K562 (cell line): ENCODE data around the gene SGSH. TPM values are rescaled to one million over a fixed set of nuclear protein-coding genes. Genes with fewer than 3 reads are reported as not detected.
A peak's percentile ranks its signal among the peaks of the same experiment; 100 is the strongest.

Source experiments
- ATAC-seq: fragments of 200-7000 bp; cut with Tn5 transposase; 3 replicates; pipeline ENCODE4 v1.9.1; 2020; ENCODE audit warnings: moderate library complexity
- BruUV-seq: library from RNA; stranded (reverse); fragments of 400-500 nt; replicated peaks from 2 replicates; lab custom pipeline; 2021; lab: Mats Ljungman, UMichigan
- CTCF ChIA-PET: fragments of 300-600 bp; formaldehyde crosslinking; extraction: SDS; loops from one replicate; lab custom pipeline; 2021; ENCODE audit warnings: low intra/inter-chr PET ratio; lab: Yijun Ruan, JAX
- POLR2A ChIA-PET: fragments of 300-600, 350-650 bp; sonication (Branson Sonifier 250); formaldehyde crosslinking; extraction: SDS; loops from one replicate; lab custom pipeline; 2021; ENCODE audit warnings: antibody characterized with exemption, inconsistent platforms; lab: Yijun Ruan, JAX
- DNase-seq, 4 experiments: peaks; one replicate each; pipeline versions ENCODE4 v3.0.0 to v3.0.0-alpha.2; 2011 to 2018; ENCODE audit warnings: low spot score in 3 of 4, mixed read lengths in 3 of 4; ENCODE audit errors: extremely low read depth in 1 of 4
- FAIRE-seq: peaks from 2 replicates; lab custom pipeline; 2011; peaks lifted over from hg19 to GRCh38; lab: Jason Lieb, UNC
- H2AFZ ChIP-seq: 2 replicates; pipeline ENCODE4 v1.6.0; 2011; ENCODE audit warnings: low read depth, low read length, control low read depth, inconsistent platforms
- H3K27ac ChIP-seq: fragments of 200-600 bp; 3 replicates; pipeline ENCODE4 v1.8.0; 2011; ENCODE audit warnings: low read depth, mild to moderate bottlenecking, control low read depth, inconsistent platforms, low read length, moderate library complexity, mixed read lengths; ENCODE audit errors: extremely low read depth
- H3K27me3 ChIP-seq, 2 experiments: fragments of 300-600 bp in 1 of 2; 2 replicates in 1 of 2; 3 replicates in 1 of 2; pipeline versions ENCODE4 v1.6.0 to v1.8.0; 2011; ENCODE audit warnings: inconsistent platforms in 2 of 2, low read length in 2 of 2, mild to moderate bottlenecking in 1 of 2, mixed read lengths in 1 of 2, moderate library complexity in 1 of 2; ENCODE audit not compliant: control insufficient read depth in 2 of 2, insufficient read depth in 2 of 2
- H3K36me3 ChIP-seq: fragments of 300-600 bp; 3 replicates; pipeline ENCODE4 v1.8.0; 2011; ENCODE audit warnings: mild to moderate bottlenecking, low read length, inconsistent platforms; ENCODE audit not compliant: control insufficient read depth, insufficient read depth
- H3K4me1 ChIP-seq, 2 experiments: fragments of 200-600 bp in 1 of 2; replicated peaks in 1 of 2; 2 replicates in 1 of 2; 3 replicates in 1 of 2; pipeline versions ENCODE4 v1.5.1 to v1.8.0; 2011; ENCODE audit warnings: inconsistent platforms in 2 of 2, low read length in 2 of 2, mild to moderate bottlenecking in 1 of 2, mixed read lengths in 1 of 2, moderate library complexity in 1 of 2; ENCODE audit not compliant: control insufficient read depth in 2 of 2, insufficient read depth in 2 of 2
- H3K4me2 ChIP-seq: 2 replicates; pipeline ENCODE4 v1.6.1; 2011; ENCODE audit warnings: low read length, control low read depth, inconsistent platforms, mixed read lengths; ENCODE audit not compliant: insufficient read depth
- H3K4me3 ChIP-seq: fragments of 200-600 bp; sonication (generic), shearing (Covaris generic); 2 replicates; pipeline ENCODE4 v1.5.1; 2016; ENCODE audit warnings: control low read depth, inconsistent platforms
- H3K79me2 ChIP-seq: fragments of 200-600 bp; 3 replicates; pipeline ENCODE4 v1.8.0; 2011; ENCODE audit warnings: low read length, inconsistent platforms; ENCODE audit not compliant: control insufficient read depth, insufficient read depth
- H3K9ac ChIP-seq, 2 experiments: 2 replicates each; pipeline versions ENCODE4 v1.6.0 to v1.6.1; 2011; ENCODE audit warnings: low read depth in 2 of 2, low read length in 2 of 2, control low read depth in 1 of 2, inconsistent platforms in 1 of 2, mild to moderate bottlenecking in 1 of 2, mixed read lengths in 1 of 2; ENCODE audit not compliant: insufficient read depth in 1 of 2
- H3K9me1 ChIP-seq: one replicate; pipeline ENCODE4 v1.6.0; 2011; ENCODE audit warnings: inconsistent platforms, mild to moderate bottlenecking, low read length, moderate library complexity; ENCODE audit not compliant: control insufficient read depth, insufficient read depth
- H3K9me3 ChIP-seq: replicated peaks from 2 replicates; pipeline ENCODE4 v1.5.1; 2011; ENCODE audit warnings: low read depth, low read length, inconsistent platforms; ENCODE audit not compliant: control insufficient read depth, insufficient read depth
- H4K20me1 ChIP-seq: replicated peaks from 2 replicates; pipeline ENCODE4 v1.6.1; 2011; ENCODE audit warnings: low read length, inconsistent platforms, mixed read lengths; ENCODE audit not compliant: control insufficient read depth, insufficient read depth
- CEBPB ChIP-seq: fragments of 450-650 bp; IDR thresholded peaks from 2 replicates; pipeline ENCODE4 v1.6.1; 2016; ENCODE audit warnings: missing genetic modification characterization, missing compliant biosample characterization
- CHD4 ChIP-seq: fragments of 200-600 bp; sonication (generic); IDR thresholded peaks from 3 replicates; pipeline ENCODE4 v1.6.1; 2012; ENCODE audit warnings: low read depth, mild to moderate bottlenecking, mixed read lengths, low read length, inconsistent platforms; ENCODE audit not compliant: insufficient read depth, insufficient replicate concordance, poor library complexity, severe bottlenecking
- HDAC2 ChIP-seq: fragments of 450-650 bp; IDR thresholded peaks from 2 replicates; pipeline ENCODE4 v1.6.1; 2016; ENCODE audit warnings: mild to moderate bottlenecking
- HMGN3 ChIP-seq: IDR thresholded peaks from 2 replicates; pipeline ENCODE4 v1.6.1; 2011; ENCODE audit warnings: borderline replicate concordance, low read depth, mild to moderate bottlenecking, mixed read lengths, low read length; ENCODE audit not compliant: insufficient read length; ENCODE audit errors: extremely low read depth
- POLR3G ChIP-seq: IDR thresholded peaks from 2 replicates; pipeline ENCODE4 v1.6.1; 2011; ENCODE audit not compliant: insufficient read length, insufficient replicate concordance; ENCODE audit errors: extremely low read depth
- WGBS: fragments of 100-300 bp; shearing (Covaris generic); methylation state at CpG from one replicate; pipeline ENCODE4 v1.1.6; 2016; ENCODE audit warnings: low coverage, mixed read lengths; ENCODE audit not compliant: insufficient coverage; ENCODE audit errors: missing lambda C conversion rate; 5-methylcytosine and 5-hydroxymethylcytosine counted together
- in situ Hi-C: fragments of 300-500 bp; cut with MboI; formaldehyde crosslinking; loops from 4 replicates; pipeline ENCODE4 v1.15.0; 2018; ENCODE audit warnings: inconsistent platforms, mixed read lengths
- intact Hi-C: fragments of 100-400 bp; cut with micrococcal nuclease; formaldehyde crosslinking; loops from 2 replicates; pipeline ENCODE4 v1.14.2; 2022
- polyA plus RNA-seq, 8 experiments: library from polyadenylated mRNA; depleted of rRNA in 4 of 8; stranded (reverse) in 5 of 8; unstranded in 3 of 8; fragments of >200 nt; fragmentation: Nextera tagmentation in 2 of 8; fragmentation: Illumina TruSeq in 1 of 8; extraction: Ambion mirVana in 2 of 8; extraction: Trizol in 1 of 8; gene quantifications; 2 replicates each; pipeline versions ENCODE4 v1.2.1 to v1.2.3, GENCODE V29; 2011 to 2014; ENCODE audit warnings: inconsistent platforms in 1 of 8, missing spikeins in 1 of 8
- total RNA-seq, 7 experiments: library from RNA; depleted of rRNA in 6 of 7; stranded (reverse); fragments of >200 nt in 6 of 7; fragmentation: Illumina TruSeq in 2 of 7; extraction: Trizol in 2 of 7; gene quantifications; 2 replicates each; pipeline versions ENCODE4 v1.2.1 to v1.2.3, GENCODE V29; 2011 to 2021; ENCODE audit warnings: low replicate concordance in 1 of 7
- TF ChIP-seq, protein P1 (sequence below): sonication (generic); formaldehyde crosslinking; IDR thresholded peaks from 2 replicates; pipeline ENCODE4 v1.8.0; 2022; ENCODE audit warnings: mild to moderate bottlenecking, missing genetic modification reagents, borderline replicate concordance

SGSH gene
- total and polyA plus RNA-seq, 9 of the 15 experiments (the other 6 are each of a cell fraction or from before 2014, with no cell fraction given): 0.25 to 15.7 (median 4.9) TPM

DNA sequence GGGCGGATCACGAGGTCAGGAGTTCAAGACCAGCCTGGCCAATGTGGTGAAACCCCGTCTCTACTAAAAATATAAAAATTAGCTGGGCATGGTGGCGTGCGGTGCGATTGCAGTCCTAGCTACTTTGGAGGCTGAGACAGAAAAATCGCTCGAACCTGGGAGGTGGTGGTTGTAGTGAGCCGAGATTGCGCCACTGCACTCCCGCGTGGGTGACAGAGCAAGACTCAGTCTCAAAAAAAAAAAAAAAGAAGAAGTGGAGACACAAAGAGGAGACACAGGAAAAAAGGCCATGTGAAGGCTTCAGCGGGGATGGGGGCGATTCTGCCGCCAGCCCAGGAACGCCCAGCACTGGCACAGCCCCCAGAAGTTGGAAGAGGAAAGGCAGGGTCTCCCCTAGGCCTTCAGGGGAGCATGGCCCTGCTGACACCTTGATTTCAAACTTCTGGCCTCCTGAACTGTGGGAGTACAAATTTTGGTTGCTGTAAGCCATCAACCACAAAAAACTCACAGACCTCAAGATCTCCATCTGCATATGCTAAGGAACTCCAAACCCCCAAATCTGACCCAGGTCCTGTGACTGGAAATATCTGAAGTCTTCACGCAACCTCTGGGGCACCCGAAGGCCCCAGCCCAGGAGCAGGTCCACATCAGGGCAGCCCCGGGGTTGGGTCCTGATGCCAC lies 7.0 kb downstream of the SGSH start:
- Histone ChIP-seq H3K36me3 (peaks cover 49% of the 10 kb centered on the region; the same call in 1 of the 3 replicates), H2AFZ (no peak overlapping the region), H3K9ac (no peak overlapping the region), H3K9me1 (no peaks in the 10 kb centered on the region), H3K9me3 (no peaks in the 10 kb centered on the region), H4K20me1 (0 out of 2 replicates have a peak, but pooled peaks cover 6% of the 10 kb centered on the region), H3K27ac (no peak overlapping the region), H3K27me3 (no peaks in the 10 kb centered on the region), H3K4me1 (peaks cover 0 to 18% of the 10 kb centered on the region in 2 experiments; a peak in 1 of 5 replicates), H3K4me3 (no peak overlapping the region), H3K79me2 (no peaks in the 10 kb centered on the region), H3K4me2 (no peak overlapping the region)
- ATAC-seq (no peak), FAIRE-seq (no peak), DNase-seq (no peak)
- ChIA-PET CTCF (no interaction called here), POLR2A (no interaction called here)
- no TSS peak for BruUV-seq
- no peak for TF ChIP-seq CHD4
- no peak for TF ChIP-seq HDAC2
- TF ChIP-seq, protein P1, sequence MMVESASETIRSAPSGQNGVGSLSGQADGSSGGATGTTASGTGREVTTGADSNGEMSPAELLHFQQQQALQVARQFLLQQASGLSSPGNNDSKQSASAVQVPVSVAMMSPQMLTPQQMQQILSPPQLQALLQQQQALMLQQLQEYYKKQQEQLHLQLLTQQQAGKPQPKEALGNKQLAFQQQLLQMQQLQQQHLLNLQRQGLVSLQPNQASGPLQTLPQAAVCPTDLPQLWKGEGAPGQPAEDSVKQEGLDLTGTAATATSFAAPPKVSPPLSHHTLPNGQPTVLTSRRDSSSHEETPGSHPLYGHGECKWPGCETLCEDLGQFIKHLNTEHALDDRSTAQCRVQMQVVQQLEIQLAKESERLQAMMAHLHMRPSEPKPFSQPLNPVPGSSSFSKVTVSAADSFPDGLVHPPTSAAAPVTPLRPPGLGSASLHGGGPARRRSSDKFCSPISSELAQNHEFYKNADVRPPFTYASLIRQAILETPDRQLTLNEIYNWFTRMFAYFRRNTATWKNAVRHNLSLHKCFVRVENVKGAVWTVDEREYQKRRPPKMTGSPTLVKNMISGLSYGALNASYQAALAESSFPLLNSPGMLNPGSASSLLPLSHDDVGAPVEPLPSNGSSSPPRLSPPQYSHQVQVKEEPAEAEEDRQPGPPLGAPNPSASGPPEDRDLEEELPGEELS (CRISPR knock-in tag): no peak
- peak; percentile 17; the same call in 1 of the 2 replicates for TF ChIP-seq CEBPB (tag)
- TF ChIP-seq POLR3G: no peak
- TF ChIP-seq HMGN3: no peak
- WGBS: 72% methylated on average over 16 of the region's 19 CpGs
- in situ Hi-C loops: no loop called here
- intact Hi-C loops: no loop called here
